ENCODE measurements around the gene MED15. TPM values are rescaled to one million over a fixed set of nuclear protein-coding genes. Genes with fewer than 3 reads are reported as not detected.

MED15 gene
- total RNA-seq, 1 donor, result 36.9 TPM

DNA sequence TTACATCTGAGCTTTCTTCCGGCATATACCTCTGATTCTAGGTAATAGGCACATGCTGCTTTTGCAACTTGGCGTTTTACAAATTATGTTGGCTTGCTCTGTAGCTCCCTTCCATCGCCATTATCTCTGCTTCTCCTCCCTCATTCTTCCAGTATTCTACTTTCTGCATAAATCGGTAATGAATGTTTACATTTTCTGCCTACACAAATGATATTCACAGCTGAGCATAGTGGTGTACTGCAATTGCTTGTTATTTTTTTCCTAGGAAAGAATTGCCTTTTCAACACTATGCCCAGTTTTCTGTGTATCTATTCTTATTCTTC, 18.9 kb downstream of the MED15 start:
- Histone ChIP-seq H3K36me3 (ENCODE audit: insufficient read depth, low read length) (peaks cover 30% of the 10 kb centered on the region), H3K9me3 (ENCODE audit: low read depth, low read length) (no peaks in the 10 kb centered on the region), H3K4me2 (ENCODE audit: insufficient read depth, low read length) (peak overlapping the region; percentile 59), H2AFZ (ENCODE audit: low read length) (no peak overlapping the region), H4K20me1 (ENCODE audit: insufficient read depth, low read length) (peaks cover 55% of the 10 kb centered on the region), H3K79me2 (ENCODE audit: insufficient read depth, low read length) (peaks cover 90% of the 10 kb centered on the region), H3K27ac (ENCODE audit: low read depth, low read length) (peak overlapping the region; percentile 62), H3K4me3 (ENCODE audit: insufficient read depth, low read length) (no peak overlapping the region), H3K27me3 (ENCODE audit: insufficient read depth, low read length) (no peaks in the 10 kb centered on the region), H3K4me1 (ENCODE audit: insufficient read depth, low read length) (peaks cover 54% of the 10 kb centered on the region)
- TF ChIP-seq, protein P1, sequence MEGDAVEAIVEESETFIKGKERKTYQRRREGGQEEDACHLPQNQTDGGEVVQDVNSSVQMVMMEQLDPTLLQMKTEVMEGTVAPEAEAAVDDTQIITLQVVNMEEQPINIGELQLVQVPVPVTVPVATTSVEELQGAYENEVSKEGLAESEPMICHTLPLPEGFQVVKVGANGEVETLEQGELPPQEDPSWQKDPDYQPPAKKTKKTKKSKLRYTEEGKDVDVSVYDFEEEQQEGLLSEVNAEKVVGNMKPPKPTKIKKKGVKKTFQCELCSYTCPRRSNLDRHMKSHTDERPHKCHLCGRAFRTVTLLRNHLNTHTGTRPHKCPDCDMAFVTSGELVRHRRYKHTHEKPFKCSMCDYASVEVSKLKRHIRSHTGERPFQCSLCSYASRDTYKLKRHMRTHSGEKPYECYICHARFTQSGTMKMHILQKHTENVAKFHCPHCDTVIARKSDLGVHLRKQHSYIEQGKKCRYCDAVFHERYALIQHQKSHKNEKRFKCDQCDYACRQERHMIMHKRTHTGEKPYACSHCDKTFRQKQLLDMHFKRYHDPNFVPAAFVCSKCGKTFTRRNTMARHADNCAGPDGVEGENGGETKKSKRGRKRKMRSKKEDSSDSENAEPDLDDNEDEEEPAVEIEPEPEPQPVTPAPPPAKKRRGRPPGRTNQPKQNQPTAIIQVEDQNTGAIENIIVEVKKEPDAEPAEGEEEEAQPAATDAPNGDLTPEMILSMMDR (IDR thresholded peaks at IDR 0.05; ENCODE audit: extremely low read depth, low read depth, low read length), result no peak
- DNase-seq (ENCODE audit: insufficient read length, low spot score, missing footprints), result no peak

DNA sequence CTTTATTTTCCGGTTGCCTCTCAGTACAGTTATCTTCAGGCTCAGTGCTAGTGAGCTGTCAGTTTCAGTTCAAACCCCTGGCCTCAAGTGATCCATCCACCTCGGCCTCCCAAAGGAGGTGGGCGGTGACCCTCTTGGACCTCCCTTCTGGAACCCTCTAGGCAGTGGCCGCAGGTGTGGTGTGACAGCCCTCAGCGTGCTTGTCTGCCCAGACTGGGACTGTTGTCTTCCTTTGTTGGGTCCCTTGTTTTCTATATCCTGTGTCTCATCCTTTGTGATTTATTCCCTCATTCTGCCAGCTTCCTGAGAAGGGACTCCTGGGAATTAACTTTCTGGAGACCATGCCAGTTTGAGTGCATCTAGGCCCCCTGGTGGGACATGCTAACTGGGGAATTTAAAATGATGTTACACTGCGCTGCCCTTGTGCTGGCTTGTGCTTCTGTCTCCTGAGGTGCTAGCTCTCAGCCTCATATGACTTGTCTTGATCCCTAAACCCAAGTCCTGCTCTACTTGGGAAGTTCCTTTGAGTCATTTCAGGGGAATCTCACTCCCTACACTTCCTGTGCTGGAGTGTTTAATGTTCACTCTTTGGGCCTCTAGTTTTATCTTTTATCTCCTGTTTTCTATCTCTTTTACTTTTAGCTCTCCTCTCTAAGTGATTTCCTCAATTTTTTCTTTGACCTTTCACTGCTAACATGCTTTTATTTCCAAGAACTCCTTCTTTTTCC, 19.4 kb downstream of the MED15 start:
- Histone ChIP-seq H3K27me3 (ENCODE audit: insufficient read depth, low read length) (no peaks in the 10 kb centered on the region), H4K20me1 (ENCODE audit: insufficient read depth, low read length) (peaks cover 54% of the 10 kb centered on the region)
- DNase-seq (ENCODE audit: insufficient read length, low spot score, missing footprints), result peak; percentile 84

DNA sequence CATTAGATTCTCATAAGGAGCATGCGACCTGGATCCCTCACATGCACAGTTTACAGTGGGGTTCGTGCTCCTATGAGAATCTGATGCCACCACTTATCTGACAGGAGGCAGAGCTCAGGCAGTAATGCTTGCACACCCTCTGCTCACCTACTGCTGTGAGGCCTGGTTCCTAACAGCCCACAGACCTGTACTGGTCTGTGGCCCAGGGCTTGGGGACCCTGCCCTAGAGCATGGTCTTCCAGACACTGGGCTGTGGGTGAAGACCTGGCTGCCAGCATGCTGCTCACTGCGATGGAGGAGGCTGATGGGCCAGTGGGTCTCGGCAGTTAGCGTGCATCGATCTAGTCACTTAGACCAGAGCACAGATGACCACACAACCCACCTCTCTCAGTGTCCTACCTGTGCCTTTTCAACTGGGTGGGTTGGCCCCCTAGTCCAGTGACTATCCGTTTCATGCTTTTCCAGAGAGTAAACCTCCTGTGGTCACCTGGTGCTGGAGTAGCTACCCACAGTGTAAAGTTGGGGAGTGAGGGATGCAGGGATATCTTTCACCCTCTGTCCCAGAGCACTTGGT, 21.1 kb downstream of the MED15 start:
- Histone ChIP-seq H3K27me3 (ENCODE audit: insufficient read depth, low read length) (no peaks in the 10 kb centered on the region), H3K27ac (ENCODE audit: low read depth, low read length) (peak overlapping the region; percentile 34), H2AFZ (ENCODE audit: low read length) (no peak overlapping the region), H3K9me3 (ENCODE audit: low read depth, low read length) (no peaks in the 10 kb centered on the region), H4K20me1 (ENCODE audit: insufficient read depth, low read length) (peaks cover 44% of the 10 kb centered on the region), H3K79me2 (ENCODE audit: insufficient read depth, low read length) (peaks cover 88% of the 10 kb centered on the region), H3K4me1 (ENCODE audit: insufficient read depth, low read length) (peaks cover 64% of the 10 kb centered on the region), H3K4me3 (ENCODE audit: insufficient read depth, low read length) (no peak overlapping the region), H3K36me3 (ENCODE audit: insufficient read depth, low read length) (peaks cover 24% of the 10 kb centered on the region), H3K4me2 (ENCODE audit: insufficient read depth, low read length) (no peak overlapping the region)
- TF ChIP-seq, protein P1 (IDR thresholded peaks at IDR 0.05; ENCODE audit: extremely low read depth, low read depth, low read length), result no peak
- no peak for DNase-seq (ENCODE audit: insufficient read length, low spot score, missing footprints)

More for the DNA sequence above, 19.4 kb downstream of the MED15 start:
- Histone ChIP-seq H3K4me3 (ENCODE audit: insufficient read depth, low read length) (no peak overlapping the region), H3K79me2 (ENCODE audit: insufficient read depth, low read length) (peaks cover 90% of the 10 kb centered on the region), H2AFZ (ENCODE audit: low read length) (no peak overlapping the region), H3K27ac (ENCODE audit: low read depth, low read length) (peak overlapping the region; percentile 62), H3K4me1 (ENCODE audit: insufficient read depth, low read length) (peaks cover 60% of the 10 kb centered on the region), H3K4me2 (ENCODE audit: insufficient read depth, low read length) (peak overlapping the region; percentile 59), H3K36me3 (ENCODE audit: insufficient read depth, low read length) (peaks cover 30% of the 10 kb centered on the region), H3K9me3 (ENCODE audit: low read depth, low read length) (no peaks in the 10 kb centered on the region)
- TF ChIP-seq, protein P1 (IDR thresholded peaks at IDR 0.05; ENCODE audit: extremely low read depth, low read depth, low read length), result peak; percentile 32

DNA sequence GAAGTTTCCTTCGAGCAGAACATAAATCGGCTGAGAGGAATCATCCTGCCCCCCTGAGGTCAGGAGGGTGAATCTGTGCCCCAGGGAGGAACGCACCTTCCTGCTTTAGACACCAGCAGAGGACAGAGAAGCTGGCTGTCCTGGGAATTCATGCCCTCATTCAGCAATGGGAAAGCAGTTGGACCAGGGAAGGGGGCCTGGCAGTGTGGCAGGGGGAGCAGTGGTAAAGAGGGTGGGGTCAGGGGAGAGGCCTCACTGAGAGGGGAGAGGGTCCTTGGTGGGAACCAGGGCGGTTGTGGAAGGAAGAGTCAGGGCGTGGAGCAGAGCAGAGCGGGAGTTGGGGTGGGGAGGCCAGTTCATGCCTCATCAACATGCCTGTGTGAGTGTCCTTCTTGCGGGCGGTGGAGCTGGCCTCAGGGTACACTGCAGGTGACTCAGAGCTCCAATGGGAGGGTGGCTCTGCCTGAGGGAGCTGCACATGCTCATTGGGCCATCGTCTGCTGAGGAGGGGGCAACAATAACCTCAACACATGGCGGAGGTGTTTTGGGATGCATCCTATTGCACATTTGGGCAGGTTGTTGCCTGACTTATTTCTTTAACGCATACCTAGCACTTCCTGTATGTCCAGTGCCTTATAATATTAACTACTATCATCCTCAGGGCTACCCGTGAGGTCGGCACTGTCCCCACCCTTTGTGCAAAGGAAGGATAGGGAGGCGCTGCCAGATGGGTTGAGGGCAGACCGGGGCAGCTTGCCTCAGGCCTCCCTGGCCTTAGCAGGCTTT, 23.2 kb downstream of the MED15 start:
- Histone ChIP-seq H4K20me1 (ENCODE audit: insufficient read depth, low read length) (peaks cover 45% of the 10 kb centered on the region), H3K27ac (ENCODE audit: low read depth, low read length) (peak overlapping the region; percentile 97), H3K9me3 (ENCODE audit: low read depth, low read length) (no peaks in the 10 kb centered on the region), H3K79me2 (ENCODE audit: insufficient read depth, low read length) (peaks cover 88% of the 10 kb centered on the region), H3K27me3 (ENCODE audit: insufficient read depth, low read length) (no peaks in the 10 kb centered on the region), H3K4me3 (ENCODE audit: insufficient read depth, low read length) (peak overlapping the region; percentile 5), H3K4me1 (ENCODE audit: insufficient read depth, low read length) (peaks cover 66% of the 10 kb centered on the region), H3K4me2 (ENCODE audit: insufficient read depth, low read length) (peak overlapping the region; percentile 38), H3K36me3 (ENCODE audit: insufficient read depth, low read length) (peaks cover 25% of the 10 kb centered on the region), H2AFZ (ENCODE audit: low read length) (no peak overlapping the region)
- DNase-seq (ENCODE audit: insufficient read length, low spot score, missing footprints), result peak; percentile 90
- TF ChIP-seq, protein P1 (IDR thresholded peaks at IDR 0.05; ENCODE audit: extremely low read depth, low read depth, low read length), result no peak

Data from osteoblast (primary cell).